GM19463 (cell line): ENCODE measurements around the gene CDC123.
"Not testable (repeated sequence)": the region's sequence is repeated elsewhere in the genome, so short reads cannot be mapped to it uniquely, and the experiment has no call there.

Experiments used
- ATAC-seq: cut with Tn5 transposase; IDR thresholded peaks from one replicate; pipeline ENCODE4 v1.9.1; 2021; ENCODE audit warnings: mild to moderate bottlenecking, moderate library complexity; ENCODE audit not compliant: unreplicated experiment

The CDC123 gene

GRCh38 chr10:12234687-12235086, 38.7 kb downstream of the CDC123 start:
- not testable (repeated sequence) for ATAC-seq

GRCh38 chr10:12235116-12235694, 39.2 kb downstream of the CDC123 start:
- ATAC-seq: no peak

GRCh38 chr10:12235796-12236195, 39.8 kb downstream of the CDC123 start:
- ATAC-seq: no peak

GRCh38 chr10:12237265-12238220, 41.6 kb downstream of the CDC123 start:
- no peak for ATAC-seq

GRCh38 chr10:12238821-12239220, 42.8 kb downstream of the CDC123 start:
- ATAC-seq: no peak

- peak; percentile 60 for ATAC-seq
These were observed 46.0 kb downstream of the CDC123 start for GRCh38 chr10:12241810-12242529.

- no peak for ATAC-seq
These were observed 48.1 kb downstream of the CDC123 start for GRCh38 chr10:12243864-12244620.

GRCh38 chr10:12250181-12250580, 54.2 kb downstream of the CDC123 start:
- no peak for ATAC-seq

GRCh38 chr10:12250702-12251101, 54.7 kb downstream of the CDC123 start:
- ATAC-seq: not testable (repeated sequence)

GRCh38 chr10:12251581-12251980, 55.6 kb downstream of the CDC123 start:
- ATAC-seq: no peak

GRCh38 chr10:12252882-12253546, 57.0 kb downstream of the CDC123 start:
- ATAC-seq: peak; percentile 74

- ATAC-seq: no peak
These were observed 59.1 kb downstream of the CDC123 start for GRCh38 chr10:12255048-12255447.

- no peak for ATAC-seq
These were observed 64.0 kb downstream of the CDC123 start for GRCh38 chr10:12259988-12260387.

GRCh38 chr10:12262278-12262981, 66.4 kb downstream of the CDC123 start:
- no peak for ATAC-seq

GRCh38 chr10:12264204-12264940, 68.4 kb downstream of the CDC123 start:
- peak; percentile 84 for ATAC-seq

- ATAC-seq: no peak
These were observed 73.1 kb downstream of the CDC123 start for GRCh38 chr10:12269056-12269455.

GRCh38 chr10:12271210-12271540, 75.2 kb downstream of the CDC123 start:
- no peak for ATAC-seq

GRCh38 chr10:12277862-12278261, 81.9 kb downstream of the CDC123 start:
- ATAC-seq: not testable (repeated sequence)

- ATAC-seq: no peak
These were observed 83.3 kb downstream of the CDC123 start for GRCh38 chr10:12279281-12279680.
